CD8-positive, alpha-beta memory T cell (primary cell): ENCODE results near the gene CSPG4. TPM values are rescaled to one million over a fixed set of nuclear protein-coding genes. Genes with fewer than 3 reads are reported as not detected.
"Not testable (repeated sequence)": the region's sequence is repeated elsewhere in the genome, so short reads cannot be mapped to it uniquely, and the experiment has no call there.

Source experiments
- CTCF ChIA-PET: fragments of 350-600 bp; sonication (Branson Sonifier 250); formaldehyde crosslinking; loops from one replicate; lab custom pipeline; 2021; ENCODE audit warnings: antibody characterized with exemption; lab: Charles Lee
- POLR2A ChIA-PET: fragments of 350-600 bp; sonication (Branson Sonifier 250); formaldehyde crosslinking; loops from one replicate; lab custom pipeline; 2021; ENCODE audit warnings: antibody characterized with exemption; lab: Charles Lee
- DNase-seq, 5 donors: peaks; one replicate each; pipeline versions ENCODE4 v3.0.0 to v3.0.0-alpha.2; 2020 to 2022; ENCODE audit warnings: mixed read lengths in 1 of 5
- H3K27ac ChIP-seq: one replicate; pipeline ENCODE4 v1.7.0; 2013; ENCODE audit warnings: low read depth, mild to moderate bottlenecking, low read length, moderate library complexity
- H3K27me3 ChIP-seq: 2 replicates; pipeline ENCODE4 v1.7.0; 2013; ENCODE audit warnings: low read length, mild to moderate bottlenecking; ENCODE audit not compliant: insufficient read depth, poor library complexity, severe bottlenecking
- H3K36me3 ChIP-seq: 2 replicates; pipeline ENCODE4 v1.7.0; 2013; ENCODE audit warnings: mild to moderate bottlenecking, low read length, moderate library complexity; ENCODE audit not compliant: insufficient read depth
- H3K4me1 ChIP-seq: 2 replicates; pipeline ENCODE4 v1.7.0; 2013; ENCODE audit warnings: mild to moderate bottlenecking, low read length, moderate library complexity; ENCODE audit not compliant: insufficient read depth
- H3K4me3 ChIP-seq: 2 replicates; pipeline ENCODE4 v1.7.0; 2013; ENCODE audit warnings: mild to moderate bottlenecking, low read length
- H3K9me3 ChIP-seq: 2 replicates; pipeline ENCODE4 v1.7.0; 2013; ENCODE audit warnings: mild to moderate bottlenecking, low read length
- H3K27ac Mint-ChIP-seq, 8 donors: one replicate each; pipeline ENCODE4 v1.8.0; 2020 to 2021; ENCODE audit warnings: mixed read lengths in 8 of 8, mild to moderate bottlenecking in 6 of 8, inconsistent platforms in 3 of 8, moderate library complexity in 3 of 8
- H3K27me3 Mint-ChIP-seq, 2 donors: one replicate each; pipeline ENCODE4 v1.8.0; 2020 to 2021; ENCODE audit warnings: mixed read lengths in 2 of 2, mild to moderate bottlenecking in 1 of 2, moderate library complexity in 1 of 2
- H3K36me3 Mint-ChIP-seq, 3 donors: one replicate each; pipeline ENCODE4 v1.8.0; 2020 to 2021; ENCODE audit warnings: mixed read lengths in 3 of 3, inconsistent platforms in 1 of 3, mild to moderate bottlenecking in 1 of 3
- H3K4me1 Mint-ChIP-seq, 3 donors: one replicate each; pipeline ENCODE4 v1.8.0; 2020 to 2021; ENCODE audit warnings: mixed read lengths in 3 of 3, inconsistent platforms in 1 of 3, mild to moderate bottlenecking in 1 of 3
- H3K4me3 Mint-ChIP-seq, 7 donors: one replicate each; pipeline ENCODE4 v1.8.0; 2020 to 2021; ENCODE audit warnings: mixed read lengths in 7 of 7, mild to moderate bottlenecking in 6 of 7, moderate library complexity in 4 of 7, inconsistent platforms in 2 of 7
- H3K9me3 Mint-ChIP-seq, 5 donors: one replicate each; pipeline ENCODE4 v1.8.0; 2020 to 2022; ENCODE audit warnings: mixed read lengths in 5 of 5, mild to moderate bottlenecking in 3 of 5, moderate library complexity in 2 of 5, inconsistent platforms in 1 of 5
- polyA plus RNA-seq: library from polyadenylated mRNA; unstranded; fragments of 300-500 nt; fragmentation: Illumina TruSeq; gene quantifications from one replicate; pipeline ENCODE4 v1.2.3, GENCODE V29; 2021
- total RNA-seq, 2 experiments: library from RNA; stranded (reverse); gene quantifications; one replicate each; pipeline ENCODE4 v1.2.3, GENCODE V29; 2021

CSPG4 gene
- total and polyA plus RNA-seq, 3 experiments from 2014 or later = not detected

GRCh38 chr15:75758071-75758872 is 45.6 kb upstream of the CSPG4 start:
- Mint-ChIP-seq H3K4me1 (peaks cover 6 to 16% (median 15%) of the 10 kb centered on the region in 3 donors), H3K9me3 (no peaks in the 10 kb centered on the region), H3K27ac (peak overlapping the region in 4 of 8 donors; percentile 10 to 84 (median 62)), H3K36me3 (no peaks in the 10 kb centered on the region), H3K4me3 (peak overlapping the region; percentile 67 to 92 (median 78)), H3K27me3 (peaks cover 8% of the 10 kb centered on the region in 2 donors)
- Histone ChIP-seq H3K4me1 (peaks cover 6% of the 10 kb centered on the region), H3K27ac (peak overlapping the region; percentile 54), H3K9me3 (no peaks in the 10 kb centered on the region), H3K4me3 (peak overlapping the region; percentile 66), H3K36me3 (no peaks in the 10 kb centered on the region), H3K27me3 (no peaks in the 10 kb centered on the region)
- ChIA-PET POLR2A (interaction anchor here (0.7 kb wide), 1 partner anchor 19 kb away, joined by 3 read pairs; no protein-coding TSS in a partner anchor), CTCF (interaction anchor here (0.8 kb wide), 1 partner anchor 43 kb away, joined by 3 read pairs; no protein-coding TSS in a partner anchor)
- peak; percentile 25 to 54 (median 43) for DNase-seq

- peaks cover 16 to 17% of the 10 kb centered on the region in 2 donors for H3K27me3 Mint-ChIP-seq
- H3K4me1 Mint-ChIP-seq = peaks cover 7 to 17% (median 17%) of the 10 kb centered on the region in 3 donors
- H3K4me1 ChIP-seq, H3K9me3 Mint-ChIP-seq, DNase-seq, H3K27ac ChIP-seq, H3K36me3 ChIP-seq, H3K9me3 ChIP-seq, H3K27me3 ChIP-seq, POLR2A ChIA-PET, CTCF ChIA-PET, H3K4me3 ChIP-seq, H3K27ac Mint-ChIP-seq, H3K4me3 Mint-ChIP-seq, H3K36me3 Mint-ChIP-seq: not testable (repeated sequence)
Observed at GRCh38 chr15:75754871-75755270, 42.2 kb upstream of the CSPG4 start.

- H3K4me1 Mint-ChIP-seq = peaks cover 13 to 22% (median 22%) of the 10 kb centered on the region in 3 donors
- H3K27me3 ChIP-seq = no peaks in the 10 kb centered on the region
- no peaks in the 10 kb centered on the region for H3K9me3 Mint-ChIP-seq
- peaks cover 4% of the 10 kb centered on the region for H3K4me1 ChIP-seq
- no peak for DNase-seq
- ChIA-PET CTCF (no interaction called here), POLR2A (no interaction called here)
- no peak overlapping the region for H3K4me3 ChIP-seq
- no peaks in the 10 kb centered on the region for H3K36me3 ChIP-seq
- no peak overlapping the region for H3K27ac Mint-ChIP-seq
- no peaks in the 10 kb centered on the region for H3K36me3 Mint-ChIP-seq
- peaks cover 16 to 22% of the 10 kb centered on the region in 2 donors for H3K27me3 Mint-ChIP-seq
- no peaks in the 10 kb centered on the region for H3K9me3 ChIP-seq
- no peak overlapping the region for H3K27ac ChIP-seq
- no peak overlapping the region for H3K4me3 Mint-ChIP-seq
Observed at GRCh38 chr15:75753145-75753544, 40.5 kb upstream of the CSPG4 start.

- Mint-ChIP-seq H3K9me3 (no peaks in the 10 kb centered on the region), H3K36me3 (no peaks in the 10 kb centered on the region), H3K4me1 (peaks cover 12 to 19% (median 17%) of the 10 kb centered on the region in 3 donors), H3K4me3 (no peak overlapping the region), H3K27ac (no peak overlapping the region), H3K27me3 (peaks cover 13 to 22% of the 10 kb centered on the region in 2 donors)
- Histone ChIP-seq H3K36me3 (no peaks in the 10 kb centered on the region), H3K4me3 (no peak overlapping the region), H3K4me1 (peaks cover 4% of the 10 kb centered on the region), H3K9me3 (no peaks in the 10 kb centered on the region), H3K27me3 (no peaks in the 10 kb centered on the region), H3K27ac (no peak overlapping the region)
- no peak for DNase-seq
- ChIA-PET POLR2A (no interaction called here), CTCF (no interaction called here)
Observed at GRCh38 chr15:75751891-75752290, 39.2 kb upstream of the CSPG4 start.

- ChIA-PET POLR2A (no interaction called here), CTCF (no interaction called here)
- peaks cover 4% of the 10 kb centered on the region for H3K4me1 ChIP-seq
- H3K4me1 Mint-ChIP-seq = peaks cover 12 to 19% (median 17%) of the 10 kb centered on the region in 3 donors
- peaks cover 16 to 22% of the 10 kb centered on the region in 2 donors for H3K27me3 Mint-ChIP-seq
- no peaks in the 10 kb centered on the region for H3K27me3 ChIP-seq
- no peaks in the 10 kb centered on the region for H3K36me3 ChIP-seq
- no peak overlapping the region for H3K27ac Mint-ChIP-seq
- H3K27ac ChIP-seq = no peak overlapping the region
- H3K9me3 ChIP-seq = no peaks in the 10 kb centered on the region
- peak in 1 of 5 donors; percentile 37 for DNase-seq
- no peaks in the 10 kb centered on the region for H3K36me3 Mint-ChIP-seq
- no peak overlapping the region for H3K4me3 ChIP-seq
- no peaks in the 10 kb centered on the region for H3K9me3 Mint-ChIP-seq
- no peak overlapping the region for H3K4me3 Mint-ChIP-seq
Observed at GRCh38 chr15:75751116-75751875, 38.6 kb upstream of the CSPG4 start.

GRCh38 chr15:75750261-75751050 is 37.8 kb upstream of the CSPG4 start:
- Mint-ChIP-seq H3K27me3 (peaks cover 19 to 21% of the 10 kb centered on the region in 2 donors), H3K27ac (no peak overlapping the region), H3K36me3 (no peaks in the 10 kb centered on the region), H3K4me1 (peaks cover 12 to 19% (median 17%) of the 10 kb centered on the region in 3 donors), H3K9me3 (no peaks in the 10 kb centered on the region), H3K4me3 (no peak overlapping the region)
- CTCF ChIA-PET = no interaction called here
- POLR2A ChIA-PET = no interaction called here
- H3K36me3 ChIP-seq = no peaks in the 10 kb centered on the region
- peaks cover 4% of the 10 kb centered on the region for H3K4me1 ChIP-seq
- no peaks in the 10 kb centered on the region for H3K27me3 ChIP-seq
- no peak overlapping the region for H3K4me3 ChIP-seq
- no peaks in the 10 kb centered on the region for H3K9me3 ChIP-seq
- H3K27ac ChIP-seq = no peak overlapping the region
- DNase-seq = no peak

- no peaks in the 10 kb centered on the region for H3K9me3 ChIP-seq
- H3K4me3 ChIP-seq = no peak overlapping the region
- ChIA-PET POLR2A (no interaction called here), CTCF (no interaction called here)
- peak in 1 of 5 donors; percentile 31 for DNase-seq
- Mint-ChIP-seq H3K4me1 (peaks cover 12 to 19% (median 17%) of the 10 kb centered on the region in 3 donors), H3K27me3 (peaks cover 23 to 24% of the 10 kb centered on the region in 2 donors), H3K36me3 (no peaks in the 10 kb centered on the region), H3K9me3 (no peaks in the 10 kb centered on the region), H3K27ac (no peak overlapping the region), H3K4me3 (no peak overlapping the region)
- no peak overlapping the region for H3K27ac ChIP-seq
- H3K36me3 ChIP-seq = no peaks in the 10 kb centered on the region
- H3K4me1 ChIP-seq = peaks cover 4% of the 10 kb centered on the region
- H3K27me3 ChIP-seq = no peaks in the 10 kb centered on the region
Observed at GRCh38 chr15:75749820-75750219, 37.2 kb upstream of the CSPG4 start.
